GM12872 (cell line): ENCODE data around the gene SORBS1.

Experiments
- CTCF ChIP-seq: IDR thresholded peaks from 3 replicates; pipeline ENCODE4 v1.5.1; 2011; ENCODE audit warnings: low read depth, mild to moderate bottlenecking, low read length, moderate library complexity; ENCODE audit not compliant: insufficient read depth

Gene SORBS1

GRCh38 chr10:95532536-95532935 is 28.6 kb downstream of the SORBS1 start:
- TF ChIP-seq CTCF, result no peak

- TF ChIP-seq CTCF, result no peak
These were observed 29.2 kb downstream of the SORBS1 start for GRCh38 chr10:95531994-95532399.

DNA sequence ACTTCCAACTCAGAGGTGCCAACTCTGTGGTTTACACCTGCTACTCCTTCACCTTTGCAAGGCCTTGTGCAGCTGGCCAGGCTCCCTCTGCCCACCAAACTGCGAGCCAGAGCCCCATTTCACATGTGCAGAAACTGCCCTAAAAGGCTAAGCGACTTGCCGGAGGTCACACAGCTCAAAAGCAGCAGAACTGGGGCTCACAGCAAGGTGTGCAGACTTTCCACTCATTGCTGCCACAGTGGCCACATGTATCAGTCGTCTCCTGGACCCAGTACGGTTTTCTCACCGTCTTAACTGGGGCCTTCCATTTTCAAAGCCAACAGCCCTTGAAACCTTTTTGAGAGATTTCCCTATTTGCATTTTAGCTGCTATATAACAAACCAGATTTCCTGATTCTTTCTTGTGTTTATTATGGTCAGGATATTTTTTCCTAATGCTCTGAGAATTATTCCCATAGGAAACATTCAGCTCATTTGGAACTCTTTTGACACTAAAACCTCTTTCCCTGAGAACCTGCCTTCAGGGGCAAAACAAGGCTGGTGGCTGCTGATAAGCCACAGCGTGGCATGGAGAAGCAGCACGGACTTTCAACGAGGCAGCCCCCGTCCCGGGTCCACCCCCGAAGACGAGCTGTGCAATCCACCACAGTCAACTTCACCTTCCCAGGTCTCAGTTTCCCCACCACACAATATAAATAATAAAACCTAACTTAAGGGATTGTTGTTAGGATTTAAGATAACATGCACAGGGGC is 29.9 kb downstream of the SORBS1 start:
- no peak for TF ChIP-seq CTCF

DNA sequence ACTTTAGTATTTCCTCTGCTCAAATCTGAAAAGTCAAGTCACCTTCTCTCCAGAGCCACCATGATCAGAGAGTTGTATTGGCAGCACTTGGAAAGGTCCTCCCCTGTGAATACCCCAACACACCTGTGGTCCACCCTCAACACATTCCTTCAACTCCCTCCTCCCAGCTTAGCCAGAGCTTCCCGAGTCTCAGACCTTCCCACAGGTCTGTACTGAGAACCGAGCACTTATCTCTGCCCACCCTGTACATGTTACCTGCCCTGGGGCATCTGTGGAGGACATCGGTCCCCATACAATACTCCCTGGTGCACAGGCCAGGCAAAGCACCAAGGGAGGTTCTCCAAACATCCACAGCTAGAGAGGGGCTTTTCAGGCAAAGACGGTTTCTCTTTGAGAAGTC is 30.6 kb downstream of the SORBS1 start:
- TF ChIP-seq CTCF, result no peak

DNA sequence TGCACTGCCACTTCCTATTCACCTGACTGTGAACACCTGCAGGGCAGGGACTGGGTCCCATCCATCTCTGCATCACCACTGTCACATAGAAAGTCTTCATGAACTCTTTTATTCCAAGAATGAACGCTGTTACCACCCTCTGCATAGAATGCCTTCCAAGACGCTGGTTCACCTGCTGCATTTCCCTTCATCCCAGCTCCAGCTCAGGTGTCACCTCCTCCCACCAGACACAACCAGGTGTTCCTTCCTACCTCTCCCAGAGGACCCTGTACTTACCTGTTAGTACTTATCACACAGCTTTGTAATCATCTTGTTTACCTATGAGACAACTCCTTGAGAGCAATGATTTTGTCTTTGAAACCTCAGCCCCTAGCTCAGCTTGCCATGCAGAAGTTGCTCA is 31.1 kb downstream of the SORBS1 start:
- no peak for TF ChIP-seq CTCF

DNA sequence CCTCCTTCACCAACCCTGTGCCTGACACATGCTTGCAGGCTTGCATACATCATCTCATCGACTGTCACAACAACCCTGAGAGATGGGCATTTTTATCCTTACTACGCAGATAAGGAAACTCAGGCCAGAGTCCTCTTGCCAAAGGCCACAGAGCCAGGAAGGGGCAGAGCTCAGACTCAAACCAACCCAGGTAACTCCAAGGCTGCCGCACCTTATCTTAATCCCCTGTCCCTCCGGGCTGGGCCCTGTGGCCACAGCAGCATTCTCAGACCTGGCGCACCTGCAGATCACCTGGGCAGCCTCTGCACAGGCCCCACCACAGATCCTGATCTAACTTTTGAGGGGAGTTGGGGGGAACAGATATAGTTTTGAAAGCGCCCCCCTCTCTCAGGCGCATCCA is 35.1 kb downstream of the SORBS1 start:
- TF ChIP-seq CTCF, result no peak

GRCh38 chr10:95525033-95525418 is 36.1 kb downstream of the SORBS1 start:
- TF ChIP-seq CTCF, result no peak
